ENCODE results near the gene CFL1.
A peak's percentile ranks its signal among the peaks of the same experiment; 100 is the strongest.

The CFL1 gene

GRCh38 chr11:65862941-65863888 is 5.2 kb upstream of the CFL1 start:
- no peak overlapping the region for H3K4me3 ChIP-seq (ENCODE audit: low read depth, low read length)
- DNase-seq (ENCODE audit: low read depth), result peak; percentile 2
- TF ChIP-seq, protein P1, sequence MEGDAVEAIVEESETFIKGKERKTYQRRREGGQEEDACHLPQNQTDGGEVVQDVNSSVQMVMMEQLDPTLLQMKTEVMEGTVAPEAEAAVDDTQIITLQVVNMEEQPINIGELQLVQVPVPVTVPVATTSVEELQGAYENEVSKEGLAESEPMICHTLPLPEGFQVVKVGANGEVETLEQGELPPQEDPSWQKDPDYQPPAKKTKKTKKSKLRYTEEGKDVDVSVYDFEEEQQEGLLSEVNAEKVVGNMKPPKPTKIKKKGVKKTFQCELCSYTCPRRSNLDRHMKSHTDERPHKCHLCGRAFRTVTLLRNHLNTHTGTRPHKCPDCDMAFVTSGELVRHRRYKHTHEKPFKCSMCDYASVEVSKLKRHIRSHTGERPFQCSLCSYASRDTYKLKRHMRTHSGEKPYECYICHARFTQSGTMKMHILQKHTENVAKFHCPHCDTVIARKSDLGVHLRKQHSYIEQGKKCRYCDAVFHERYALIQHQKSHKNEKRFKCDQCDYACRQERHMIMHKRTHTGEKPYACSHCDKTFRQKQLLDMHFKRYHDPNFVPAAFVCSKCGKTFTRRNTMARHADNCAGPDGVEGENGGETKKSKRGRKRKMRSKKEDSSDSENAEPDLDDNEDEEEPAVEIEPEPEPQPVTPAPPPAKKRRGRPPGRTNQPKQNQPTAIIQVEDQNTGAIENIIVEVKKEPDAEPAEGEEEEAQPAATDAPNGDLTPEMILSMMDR (IDR thresholded peaks at IDR 0.05; ENCODE audit: insufficient read depth, low read depth, low read length, missing control alignments), result no peak

- peak; percentile 1 for DNase-seq (ENCODE audit: low read depth)
- TF ChIP-seq, protein P1 (IDR thresholded peaks at IDR 0.05; ENCODE audit: insufficient read depth, low read depth, low read length, missing control alignments), result no peak
- no peak overlapping the region for H3K4me3 ChIP-seq (ENCODE audit: low read depth, low read length)
Observed at GRCh38 chr11:65862191-65862735, 4.3 kb upstream of the CFL1 start.

GRCh38 chr11:65861533-65862183 is 3.7 kb upstream of the CFL1 start:
- TF ChIP-seq, protein P1 (IDR thresholded peaks at IDR 0.05; ENCODE audit: insufficient read depth, low read depth, low read length, missing control alignments), result no peak

DNA sequence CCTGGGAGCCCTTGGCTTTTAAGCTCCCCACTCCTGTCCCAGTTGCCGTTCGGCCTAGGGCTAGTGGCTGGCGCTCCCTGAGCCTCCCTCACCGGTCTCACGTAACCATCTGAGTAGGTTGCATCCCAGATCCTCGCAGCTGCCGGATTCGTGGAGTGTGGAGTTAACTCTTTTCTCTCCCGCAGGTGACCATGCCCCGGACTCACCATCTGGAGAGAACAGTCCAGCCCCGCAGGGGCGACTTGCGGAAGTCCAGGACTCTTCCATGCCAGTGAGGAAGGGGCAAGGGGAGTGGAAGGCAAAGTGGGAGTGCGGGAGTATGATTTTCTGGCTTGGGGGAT is 3.2 kb upstream of the CFL1 start:
- peak overlapping the region; percentile 68 for H3K4me3 ChIP-seq (ENCODE audit: low read depth, low read length)
- TF ChIP-seq, protein P1 (IDR thresholded peaks at IDR 0.05; ENCODE audit: insufficient read depth, low read depth, low read length, missing control alignments), result no peak
- DNase-seq (ENCODE audit: low read depth), result no peak

More at GRCh38 chr11:65861533-65862183, 3.7 kb upstream of the CFL1 start:
- H3K4me3 ChIP-seq (ENCODE audit: low read depth, low read length), result peak overlapping the region; percentile 68
- peak; percentile 6 for DNase-seq (ENCODE audit: low read depth)

DNA sequence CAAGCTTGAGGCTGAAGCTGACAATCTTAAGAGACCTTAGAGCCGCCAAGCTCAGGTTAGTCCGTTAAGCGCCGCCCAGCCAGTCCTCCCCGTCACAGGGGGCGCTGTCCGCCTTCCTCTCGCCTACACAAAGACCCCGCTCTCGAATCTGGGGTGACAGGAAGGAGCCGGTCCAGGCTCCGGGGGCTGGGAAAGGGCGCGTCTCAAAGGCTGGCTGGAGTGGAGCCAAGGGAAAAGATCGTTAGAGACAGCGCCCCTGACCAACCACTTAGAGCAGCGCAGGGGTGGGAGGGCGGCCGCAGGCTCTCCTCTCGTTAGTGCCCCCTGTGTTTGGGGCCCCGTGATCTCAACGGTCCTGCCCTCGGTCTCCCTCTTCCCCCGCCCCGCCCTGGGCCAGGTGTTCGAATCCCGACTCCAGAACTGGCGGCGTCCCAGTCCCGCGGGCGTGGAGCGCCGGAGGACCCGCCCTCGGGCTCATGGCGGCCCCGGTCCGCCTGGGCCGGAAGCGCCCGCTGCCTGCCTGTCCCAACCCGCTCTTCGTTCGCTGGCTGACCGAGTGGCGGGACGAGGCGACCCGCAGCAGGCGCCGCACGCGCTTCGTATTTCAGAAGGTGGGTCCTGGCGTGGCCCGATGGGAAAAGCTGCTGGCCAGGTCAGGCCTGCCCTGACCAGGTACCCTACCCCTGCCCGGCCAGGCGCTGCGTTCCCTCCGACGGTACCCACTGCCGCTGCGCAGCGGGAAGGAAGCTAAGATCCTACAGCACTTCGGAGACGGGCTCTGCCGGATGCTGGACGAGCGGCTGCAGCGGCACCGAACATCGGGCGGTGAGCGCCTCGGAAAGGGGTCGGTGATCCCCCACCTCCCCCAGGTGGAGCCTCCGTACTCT is 2.5 kb upstream of the CFL1 start, which contains the start of gene MUS81:
Gene MUS81 (plus strand): TSS at position 156 of the 887 bp plus-strand sequence. CDS start 321 bp downstream, at position 477.
- H3K4me3 ChIP-seq (ENCODE audit: low read depth, low read length), result peak within 1 kb of the TSS; percentile 69
- DNase-seq (ENCODE audit: low read depth), result peak; percentile 99
- TF ChIP-seq, protein P1 (IDR thresholded peaks at IDR 0.05; ENCODE audit: insufficient read depth, low read depth, low read length, missing control alignments), result peak; percentile 81

GRCh38 chr11:65859812-65860277 is 1.9 kb upstream of the CFL1 start:
- DNase-seq (ENCODE audit: low read depth), result no peak
- peak overlapping the region; percentile 68 for H3K4me3 ChIP-seq (ENCODE audit: low read depth, low read length)
- TF ChIP-seq, protein P1 (IDR thresholded peaks at IDR 0.05; ENCODE audit: insufficient read depth, low read depth, low read length, missing control alignments), result no peak
